HG03060 (cell line): ENCODE data around the gene ETHE1.

ENCODE experiments used
- ATAC-seq: cut with Tn5 transposase; IDR thresholded peaks from one replicate; pipeline ENCODE4 v1.9.1; 2021; ENCODE audit warnings: low read depth, moderate number of reproducible peaks; ENCODE audit not compliant: unreplicated experiment

Gene ETHE1

GRCh38 chr19:43495082-43495481, 31.9 kb downstream of the ETHE1 start:
- ATAC-seq = no peak

DNA sequence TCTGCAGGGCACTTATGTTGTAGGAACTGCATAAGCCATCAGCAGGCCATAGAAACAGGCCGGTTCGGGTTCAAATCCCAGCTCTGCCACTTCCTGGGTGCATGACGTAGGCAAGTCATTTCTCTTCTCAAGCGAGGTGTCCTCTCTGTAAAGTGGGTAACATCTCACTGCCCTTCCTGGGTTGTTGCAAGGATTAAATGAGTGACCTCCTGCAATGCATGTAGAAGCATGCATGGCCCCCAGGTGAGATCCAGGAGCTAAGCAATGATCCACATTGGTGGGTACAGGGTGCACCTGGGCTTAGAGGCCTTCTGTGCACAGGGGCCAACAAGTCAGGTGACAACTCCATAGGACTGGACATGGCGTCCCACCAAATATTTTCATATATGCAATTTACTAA, 36.2 kb downstream of the ETHE1 start:
- ATAC-seq = no peak

DNA sequence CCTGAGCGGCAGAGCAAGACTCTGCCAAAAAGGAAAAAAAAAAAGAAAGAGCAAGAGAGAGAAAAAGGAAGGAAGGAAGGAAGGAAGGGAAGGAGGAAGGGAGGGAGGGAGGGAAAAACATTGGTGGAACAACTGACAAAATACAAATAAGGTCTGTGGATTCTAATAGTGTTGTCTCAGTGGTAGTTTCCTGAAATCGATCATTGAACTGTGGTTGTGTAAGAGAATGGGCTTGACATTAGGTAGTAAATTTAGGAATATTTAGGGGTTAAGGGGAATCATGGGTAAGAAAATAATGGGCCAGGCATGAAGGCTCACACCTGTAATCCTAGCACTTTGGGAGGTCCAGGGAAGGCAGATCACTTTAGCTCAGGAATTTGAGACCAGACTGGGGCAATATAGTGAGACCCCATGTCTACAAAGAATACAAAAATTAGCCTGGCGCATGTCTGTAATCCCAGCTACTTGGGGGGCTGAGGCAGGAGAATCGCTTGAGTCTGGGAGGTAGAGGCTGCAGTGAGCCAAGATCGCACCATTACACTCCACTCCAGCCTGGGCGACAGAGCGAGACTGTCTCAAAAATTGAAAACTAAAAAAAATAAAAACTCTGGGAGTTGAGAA, 36.9 kb downstream of the ETHE1 start:
- ATAC-seq = no peak

- no peak for ATAC-seq
Measured at GRCh38 chr19:43489310-43489709, 37.7 kb downstream of the ETHE1 start.

GRCh38 chr19:43488179-43488578, 38.8 kb downstream of the ETHE1 start:
- ATAC-seq = no peak

- no peak for ATAC-seq
Measured at GRCh38 chr19:43486412-43486811, 40.6 kb downstream of the ETHE1 start.

DNA sequence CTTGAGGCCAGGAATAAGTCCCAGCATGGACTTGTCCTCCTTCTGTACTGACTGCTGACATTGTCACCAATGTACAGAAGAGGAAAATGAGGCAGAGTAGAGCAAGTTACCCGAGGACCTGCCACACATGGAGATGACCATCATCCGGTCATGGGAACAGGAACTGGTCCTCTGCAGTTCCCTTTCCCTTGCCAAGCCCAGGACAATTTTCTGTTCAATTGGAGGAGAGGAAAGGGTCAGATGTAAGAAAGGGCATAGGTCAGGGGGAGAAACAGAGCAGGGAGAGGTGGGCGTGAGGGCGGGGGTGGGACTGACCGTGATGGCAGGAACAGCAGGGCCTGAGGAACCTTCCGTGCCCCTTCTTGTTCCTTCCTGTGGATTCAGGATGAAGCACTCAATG, 41.0 kb downstream of the ETHE1 start:
- no peak for ATAC-seq

- ATAC-seq = no peak
Measured at GRCh38 chr19:43483281-43483680, 43.7 kb downstream of the ETHE1 start.

DNA sequence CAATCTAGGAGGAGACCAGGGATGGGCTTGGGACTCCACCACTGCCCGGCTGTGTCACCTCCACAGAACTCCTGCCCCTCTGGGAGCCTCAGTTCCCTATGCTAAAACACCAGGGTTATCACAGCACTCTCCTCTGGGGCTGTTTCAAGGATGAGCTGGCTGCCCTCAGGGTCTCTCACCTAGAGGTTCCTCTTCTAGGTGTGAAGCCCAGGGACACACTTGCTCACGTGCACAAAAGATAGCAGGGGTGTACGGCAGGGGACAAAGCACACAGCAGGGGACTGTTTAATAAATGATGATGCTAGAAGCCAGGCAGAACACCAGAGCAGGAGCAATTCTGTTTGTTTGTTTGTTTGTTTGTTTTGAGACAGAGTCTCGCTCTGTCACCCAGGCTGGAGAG, 44.8 kb downstream of the ETHE1 start:
- ATAC-seq = no peak

DNA sequence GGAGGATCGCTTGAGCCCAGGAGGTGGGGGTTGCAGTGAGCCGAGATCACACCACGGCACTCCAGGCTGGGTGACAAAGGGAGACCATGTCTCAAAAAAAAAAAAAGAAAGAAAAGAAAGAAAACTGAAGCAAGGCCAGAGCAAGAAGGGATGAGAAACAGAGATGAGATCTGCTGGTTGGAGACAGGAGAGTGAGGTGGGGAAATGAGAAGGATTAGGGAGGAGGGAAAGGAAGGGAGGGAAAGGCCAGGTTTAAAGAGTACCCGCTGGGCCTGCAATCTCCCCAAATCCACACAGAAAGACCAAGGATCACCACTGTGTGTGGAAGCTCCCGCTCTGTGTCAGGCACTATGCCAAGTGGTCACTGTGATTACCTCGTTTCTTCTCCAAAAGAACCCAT, 45.3 kb downstream of the ETHE1 start:
- no peak for ATAC-seq

DNA sequence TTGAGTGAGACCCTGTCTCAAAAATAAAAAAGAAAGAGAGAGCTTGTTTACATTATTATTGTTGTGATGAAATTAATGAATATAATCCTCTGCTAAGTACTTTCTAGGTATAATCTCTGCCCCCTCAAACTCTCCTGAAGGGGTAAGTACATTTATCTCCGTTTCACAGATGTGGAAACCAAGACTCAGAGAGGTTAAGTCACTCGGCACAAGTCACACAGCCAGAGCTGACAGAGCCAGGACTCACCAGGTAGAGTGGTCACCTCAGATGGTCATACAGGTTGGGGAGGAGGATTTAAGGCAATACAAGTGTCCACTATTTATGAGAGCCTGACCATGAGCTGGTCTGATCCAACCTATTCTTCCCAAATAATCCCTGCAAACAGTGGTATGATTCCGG, 46.4 kb downstream of the ETHE1 start:
- ATAC-seq = no peak

DNA sequence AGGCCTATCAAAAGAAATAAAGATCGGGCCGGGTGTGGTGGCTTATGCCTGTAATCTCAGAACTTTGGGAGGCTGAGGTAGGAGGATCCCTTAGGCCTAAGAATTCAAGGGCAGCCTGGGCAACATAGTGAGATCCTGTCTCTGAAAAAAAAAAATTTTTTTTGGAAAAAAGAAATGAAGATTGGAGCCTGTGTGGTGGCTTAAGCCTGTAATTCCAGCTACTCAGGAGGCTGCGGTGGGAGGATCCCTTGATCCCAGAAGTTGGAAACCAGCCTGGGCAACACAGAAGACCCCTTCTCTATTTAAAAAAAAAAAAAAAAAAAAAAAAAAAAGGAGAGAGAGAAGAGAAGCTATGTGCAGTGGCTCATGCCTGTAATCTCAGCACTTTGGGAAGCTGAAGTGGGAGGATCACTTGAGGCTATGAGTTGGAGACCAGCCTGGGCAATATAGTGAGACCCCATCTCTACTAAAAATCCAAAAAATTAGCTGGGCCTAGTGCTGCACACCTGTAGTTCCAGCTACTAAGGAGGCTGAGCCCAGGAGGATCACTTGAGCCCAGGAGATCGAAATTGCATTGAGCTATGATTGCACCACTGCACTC, 46.9 kb downstream of the ETHE1 start:
- ATAC-seq = no peak

- ATAC-seq = no peak
Measured at GRCh38 chr19:43479226-43479625, 47.8 kb downstream of the ETHE1 start.

- ATAC-seq = no peak
Measured at GRCh38 chr19:43478323-43478722, 48.7 kb downstream of the ETHE1 start.

GRCh38 chr19:43476606-43477005, 50.4 kb downstream of the ETHE1 start:
- no peak for ATAC-seq

DNA sequence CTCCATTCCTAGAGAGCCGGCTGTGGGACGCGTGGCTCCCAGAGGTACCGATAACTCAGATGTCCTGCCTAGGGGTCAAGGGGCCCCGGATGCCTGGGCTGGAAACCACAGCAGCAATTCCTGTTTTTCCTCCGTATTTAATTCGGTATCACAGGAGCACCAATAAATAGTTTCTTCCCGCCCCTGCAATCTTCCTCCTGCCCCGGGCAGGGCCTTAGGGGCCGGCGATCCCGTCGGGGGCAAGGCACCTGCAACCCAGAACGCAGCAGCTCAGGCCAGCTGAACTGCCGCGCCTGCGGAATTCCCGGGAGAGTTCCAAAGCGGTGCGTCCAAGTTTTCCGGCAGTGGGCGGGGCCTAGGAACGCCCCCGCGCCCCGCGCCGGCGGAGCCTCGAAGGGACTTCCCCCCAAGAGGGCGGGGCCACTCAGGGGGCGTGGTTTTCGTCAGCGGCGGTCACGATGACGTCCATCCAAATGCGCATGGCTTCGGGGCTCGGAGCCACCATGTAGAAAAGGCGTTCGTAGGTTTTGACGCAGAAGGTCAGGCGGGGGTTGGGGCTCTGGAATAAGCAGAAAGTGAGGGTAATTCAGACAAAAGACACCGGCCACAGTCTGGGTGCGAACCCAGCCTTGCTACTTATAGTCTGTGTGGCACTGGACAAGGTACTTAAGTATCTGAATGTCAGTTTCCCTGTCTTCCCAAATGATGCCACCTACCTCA, 51.9 kb downstream of the ETHE1 start:
- ATAC-seq = no peak

GRCh38 chr19:43474487-43474886, 52.5 kb downstream of the ETHE1 start:
- ATAC-seq = no peak

DNA sequence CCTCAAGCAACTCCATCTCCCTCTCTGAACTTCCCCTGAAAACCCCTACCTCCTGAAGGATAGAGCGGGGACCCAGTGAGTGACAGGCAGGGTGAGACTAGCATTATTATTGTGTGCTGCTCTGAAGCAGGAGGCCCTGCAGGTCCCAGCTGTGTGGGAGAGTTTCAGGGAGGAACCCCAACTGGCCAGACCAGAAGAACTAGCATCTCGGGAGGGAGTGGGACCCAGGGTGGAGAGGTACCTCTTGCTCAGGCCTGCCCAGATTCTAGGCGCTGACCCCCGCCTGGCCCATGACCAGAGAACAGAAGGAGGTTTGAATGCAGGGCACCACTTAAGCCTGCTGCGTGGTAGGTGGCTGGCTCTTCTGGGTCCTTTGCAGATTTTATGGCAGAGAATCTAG, 55.9 kb downstream of the ETHE1 start:
- ATAC-seq = no peak

DNA sequence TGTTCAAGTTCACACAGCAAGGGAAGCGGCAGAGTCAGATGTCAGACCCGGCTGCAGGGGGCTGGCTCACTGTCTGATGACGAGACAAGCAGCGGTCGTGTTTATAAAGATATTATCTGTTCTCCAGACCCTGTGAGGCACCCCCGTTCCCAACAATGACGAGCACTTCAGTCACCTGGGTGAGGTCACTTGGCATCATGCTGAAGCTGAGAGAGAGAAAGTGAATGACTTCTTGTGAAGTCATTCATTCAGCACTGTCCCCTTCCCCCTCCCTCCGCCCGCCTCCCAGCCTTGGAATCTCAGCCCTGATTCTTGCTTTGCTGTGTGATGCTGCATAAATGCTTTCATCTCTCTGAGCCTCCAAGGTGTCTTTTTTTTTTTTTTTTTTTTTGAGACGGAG, 56.7 kb downstream of the ETHE1 start:
- no peak for ATAC-seq

GRCh38 chr19:43469160-43469480, 57.9 kb downstream of the ETHE1 start:
- ATAC-seq = no peak

DNA sequence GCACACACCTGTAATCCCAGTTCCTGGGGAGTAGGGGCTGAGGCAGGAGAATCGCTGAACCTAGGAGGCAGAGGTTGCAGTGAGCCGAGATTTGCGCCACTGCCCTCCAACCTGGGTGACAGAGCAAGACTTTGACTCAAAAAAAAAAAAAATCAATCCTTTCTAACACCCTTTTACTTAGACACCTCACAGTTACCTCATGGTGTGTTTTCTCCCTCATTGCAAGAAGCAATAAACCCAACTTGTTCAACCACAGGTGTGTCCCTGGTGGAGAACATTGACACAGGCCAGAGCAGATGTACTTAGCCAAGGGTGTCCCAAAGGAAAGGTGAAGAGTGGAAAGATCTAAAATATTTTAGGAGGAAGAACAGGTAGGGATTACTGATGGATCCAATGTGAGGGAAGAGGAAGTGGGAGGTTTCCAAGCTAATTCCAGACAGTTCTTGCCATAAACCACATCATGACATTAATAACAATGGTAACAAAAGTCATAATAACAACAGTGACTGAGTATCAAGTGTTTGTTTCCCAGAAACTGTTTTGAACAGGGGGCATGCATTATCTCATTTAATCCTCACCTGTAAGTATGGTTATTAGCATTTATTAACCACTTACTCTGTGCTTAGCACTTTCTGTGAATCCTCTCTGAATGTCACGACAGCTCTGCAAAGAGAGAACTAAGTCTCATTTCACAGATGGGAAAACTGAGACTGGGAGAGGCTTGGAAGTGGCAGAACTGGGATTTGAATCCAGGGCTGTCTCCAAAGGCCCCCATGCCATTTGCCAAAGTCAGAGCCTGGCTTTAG, 58.4 kb downstream of the ETHE1 start:
- no peak for ATAC-seq
